Activated CD8-positive, alpha-beta memory T cell treated with anti-CD3 and anti-CD28 coated beads for 4 hours (primary cell): Measurements from ENCODE around the gene OR4A47.
"Not testable (repeated sequence)": the region's sequence is repeated elsewhere in the genome, so short reads cannot be mapped to it uniquely, and the experiment has no call there.

ENCODE experiments used
- DNase-seq, 2 donors: peaks; one replicate each; pipeline ENCODE4 v3.0.0-alpha.2; 2020; ENCODE audit warnings: low read depth in 2 of 2

The OR4A47 gene

GRCh38 chr11:48488493-48488892 is at the start of gene OR4A47:
OR4A47 (plus strand) TSS chr11:48488793; CDS start chr11:48488793, 0 bp downstream.
- DNase-seq: not testable (repeated sequence)

GRCh38 chr11:48455909-48456308 is 32.7 kb upstream of the OR4A47 start:
- DNase-seq: not testable (repeated sequence)

GRCh38 chr11:48473966-48474365 is 14.6 kb upstream of the OR4A47 start:
- not testable (repeated sequence) for DNase-seq

GRCh38 chr11:48474703-48475102 is 13.9 kb upstream of the OR4A47 start:
- DNase-seq: not testable (repeated sequence)

GRCh38 chr11:48506169-48506568 is 17.6 kb downstream of the OR4A47 start:
- DNase-seq: not testable (repeated sequence)

- DNase-seq: no peak
Observed at GRCh38 chr11:48538991-48539390, 50.4 kb downstream of the OR4A47 start.
